Lower lobe of right lung (tissue), 2 donors: ENCODE results near the gene RPS6KA2. TPM values are rescaled to one million over a fixed set of nuclear protein-coding genes. Genes with fewer than 3 reads are reported as not detected.
A peak's percentile ranks its signal among the peaks of the same experiment; 100 is the strongest.

Experiments used
- ATAC-seq, 2 donors: fragments of 200-7000 bp; cut with Tn5 transposase; one replicate each; pipeline ENCODE4 v1.9.1; 2020 to 2022; ENCODE audit warnings: mild to moderate bottlenecking in 2 of 2, moderate library complexity in 2 of 2
- DNase-seq: peaks from one replicate; pipeline ENCODE4 v3.0.0-alpha.2; 2020
- H3K27ac ChIP-seq: fragments of 200-600 bp; one replicate; pipeline ENCODE4 v1.8.0; 2022
- H3K27me3 ChIP-seq: fragments of 200-600 bp; one replicate; pipeline ENCODE4 v1.8.0; 2022; ENCODE audit warnings: low read depth
- H3K36me3 ChIP-seq: fragments of 200-600 bp; one replicate; pipeline ENCODE4 v1.8.0; 2022; ENCODE audit warnings: mild to moderate bottlenecking
- H3K4me1 ChIP-seq: fragments of 200-600 bp; one replicate; pipeline ENCODE4 v1.8.0; 2022
- H3K4me3 ChIP-seq: fragments of 200-600 bp; one replicate; pipeline ENCODE4 v1.8.0; 2022; ENCODE audit warnings: mild to moderate bottlenecking
- H3K9me3 ChIP-seq: fragments of 200-600 bp; one replicate; pipeline ENCODE4 v1.8.0; 2022
- intact Hi-C: fragments of 100-400 bp; cut with DNase I; formaldehyde crosslinking; loops from one replicate; pipeline ENCODE4 v1.11.0; 2022
- total RNA-seq: library from RNA; stranded (reverse); fragmentation: NEBNext Ultra II Directional; extraction: Animal tissue kit (Norgen Biotek cat#: 25700); gene quantifications from one replicate; pipeline ENCODE4 v1.2.1, GENCODE V29; 2021
- TF ChIP-seq, protein P1 (sequence below): fragments of 200-600 bp; IDR thresholded peaks from one replicate; pipeline ENCODE4 v1.8.0; 2022; ENCODE audit warnings: antibody characterized with exemption, mild to moderate bottlenecking
- donor health status: DM: no; HTN: yes; CAD: no; lungs with severe emphysema.

The RPS6KA2 gene
- total RNA-seq, 1 donor from 2014 or later = 102 TPM

DNA sequence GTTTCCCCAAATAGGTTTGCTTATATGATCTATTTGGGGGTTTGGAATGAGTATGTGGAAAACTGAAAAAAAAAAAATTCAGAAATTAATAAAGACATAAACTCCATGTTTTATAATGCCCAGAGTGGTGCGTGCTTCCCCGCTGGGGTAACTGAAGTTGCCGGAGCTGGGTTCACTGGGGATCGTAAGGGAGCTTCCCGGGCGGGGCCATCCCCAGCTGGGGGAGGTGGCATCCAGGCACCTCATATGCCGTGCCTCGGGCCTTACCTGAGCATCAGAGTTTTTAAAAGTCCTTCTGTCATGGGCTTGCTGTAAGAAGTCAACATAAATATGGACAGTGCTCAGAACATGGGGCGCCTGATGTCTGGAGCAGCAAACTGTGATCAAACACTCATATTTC is 22.7 kb downstream of the RPS6KA2 start:
- intact Hi-C loops = no loop called here

DNA sequence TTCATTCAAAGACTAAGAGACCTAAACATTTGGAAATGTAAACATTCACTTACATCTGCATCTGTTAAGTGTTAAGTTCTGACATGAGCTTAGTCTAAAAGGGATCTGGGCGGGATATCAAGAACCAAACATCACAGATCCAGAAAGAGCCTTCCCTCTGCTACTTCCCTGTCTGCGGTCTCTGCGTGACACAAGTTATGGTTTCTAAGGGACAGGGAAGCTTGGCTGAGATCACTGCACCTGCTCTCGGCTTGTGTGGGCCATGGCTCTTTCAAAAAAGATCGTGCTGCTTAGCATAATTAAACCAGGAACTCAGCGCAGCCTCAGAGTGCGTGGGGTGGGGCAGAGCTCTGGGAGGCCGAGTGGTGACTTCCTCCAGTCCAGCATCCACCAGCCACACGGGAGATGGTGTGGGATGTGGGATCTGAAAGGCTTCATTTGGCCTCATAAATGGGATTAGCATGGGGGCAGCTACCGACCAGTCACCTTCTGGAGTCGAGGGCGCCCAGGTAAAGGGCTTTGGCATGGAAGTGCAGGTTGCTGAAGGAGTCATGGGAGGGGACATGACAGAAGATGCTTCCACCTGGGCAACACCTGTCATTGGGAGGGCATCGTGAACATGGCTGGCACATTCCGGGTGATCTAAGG is 23.9 kb downstream of the RPS6KA2 start:
- ATAC-seq (peak; percentile 34 to 64), DNase-seq (peak; percentile 67)
- no peak overlapping the region for H3K4me3 ChIP-seq
- no peaks in the 10 kb centered on the region for H3K27me3 ChIP-seq
- H3K36me3 ChIP-seq = no peaks in the 10 kb centered on the region
- no peak overlapping the region for H3K27ac ChIP-seq
- TF ChIP-seq, protein P1, sequence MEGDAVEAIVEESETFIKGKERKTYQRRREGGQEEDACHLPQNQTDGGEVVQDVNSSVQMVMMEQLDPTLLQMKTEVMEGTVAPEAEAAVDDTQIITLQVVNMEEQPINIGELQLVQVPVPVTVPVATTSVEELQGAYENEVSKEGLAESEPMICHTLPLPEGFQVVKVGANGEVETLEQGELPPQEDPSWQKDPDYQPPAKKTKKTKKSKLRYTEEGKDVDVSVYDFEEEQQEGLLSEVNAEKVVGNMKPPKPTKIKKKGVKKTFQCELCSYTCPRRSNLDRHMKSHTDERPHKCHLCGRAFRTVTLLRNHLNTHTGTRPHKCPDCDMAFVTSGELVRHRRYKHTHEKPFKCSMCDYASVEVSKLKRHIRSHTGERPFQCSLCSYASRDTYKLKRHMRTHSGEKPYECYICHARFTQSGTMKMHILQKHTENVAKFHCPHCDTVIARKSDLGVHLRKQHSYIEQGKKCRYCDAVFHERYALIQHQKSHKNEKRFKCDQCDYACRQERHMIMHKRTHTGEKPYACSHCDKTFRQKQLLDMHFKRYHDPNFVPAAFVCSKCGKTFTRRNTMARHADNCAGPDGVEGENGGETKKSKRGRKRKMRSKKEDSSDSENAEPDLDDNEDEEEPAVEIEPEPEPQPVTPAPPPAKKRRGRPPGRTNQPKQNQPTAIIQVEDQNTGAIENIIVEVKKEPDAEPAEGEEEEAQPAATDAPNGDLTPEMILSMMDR = no peak
- peaks cover 22% of the 10 kb centered on the region for H3K4me1 ChIP-seq
- intact Hi-C loops = no loop called here
- no peaks in the 10 kb centered on the region for H3K9me3 ChIP-seq

More for the DNA sequence above, 22.7 kb downstream of the RPS6KA2 start:
- no peak for ATAC-seq
- H3K27me3 ChIP-seq = no peaks in the 10 kb centered on the region
- DNase-seq = no peak
- no peaks in the 10 kb centered on the region for H3K36me3 ChIP-seq
- H3K9me3 ChIP-seq = no peaks in the 10 kb centered on the region
- peaks cover 13% of the 10 kb centered on the region for H3K4me1 ChIP-seq
- H3K4me3 ChIP-seq = no peak overlapping the region
- TF ChIP-seq, protein P1 = no peak
- no peak overlapping the region for H3K27ac ChIP-seq

- H3K27me3 ChIP-seq = no peaks in the 10 kb centered on the region
- H3K36me3 ChIP-seq = no peaks in the 10 kb centered on the region
- TF ChIP-seq, protein P1 = no peak
- DNase-seq (no peak), ATAC-seq (no peak)
- no peak overlapping the region for H3K4me3 ChIP-seq
- peaks cover 29% of the 10 kb centered on the region for H3K4me1 ChIP-seq
- intact Hi-C loops = no loop called here
- no peak overlapping the region for H3K27ac ChIP-seq
- no peaks in the 10 kb centered on the region for H3K9me3 ChIP-seq
Observed at GRCh38 chr6:166601956-166602355, 25.1 kb downstream of the RPS6KA2 start.

GRCh38 chr6:166600931-166601330 is 26.1 kb downstream of the RPS6KA2 start:
- TF ChIP-seq, protein P1 = no peak
- DNase-seq (no peak), ATAC-seq (no peak)
- intact Hi-C loops = no loop called here
- Histone ChIP-seq H3K9me3 (no peaks in the 10 kb centered on the region), H3K36me3 (no peaks in the 10 kb centered on the region), H3K27me3 (no peaks in the 10 kb centered on the region), H3K4me1 (peaks cover 31% of the 10 kb centered on the region), H3K4me3 (no peak overlapping the region), H3K27ac (no peak overlapping the region)

- DNase-seq (no peak), ATAC-seq (peak; percentile 43 to 47)
- Histone ChIP-seq H3K4me1 (peaks cover 35% of the 10 kb centered on the region), H3K9me3 (no peaks in the 10 kb centered on the region), H3K4me3 (no peak overlapping the region), H3K27ac (peak overlapping the region; percentile 76), H3K36me3 (no peaks in the 10 kb centered on the region), H3K27me3 (no peaks in the 10 kb centered on the region)
- TF ChIP-seq, protein P1 = no peak
- intact Hi-C loops = no loop called here
Observed at GRCh38 chr6:166599205-166599604, 27.8 kb downstream of the RPS6KA2 start.
